ENCODE results near the gene ZC3H18.

The ZC3H18 gene

GRCh38 chr16:88585269-88585668, 15.1 kb downstream of the ZC3H18 start:
- no peak for DNase-seq

- no peak for DNase-seq
Measured at GRCh38 chr16:88585927-88586581, 15.9 kb downstream of the ZC3H18 start.

GRCh38 chr16:88588148-88588547, 17.9 kb downstream of the ZC3H18 start:
- DNase-seq, result no peak

- DNase-seq, result no peak
Measured at GRCh38 chr16:88588754-88589153, 18.6 kb downstream of the ZC3H18 start.

- DNase-seq, result no peak
Measured at GRCh38 chr16:88589441-88589840, 19.2 kb downstream of the ZC3H18 start.

GRCh38 chr16:88591577-88592021, 21.4 kb downstream of the ZC3H18 start:
- DNase-seq, result no peak

- DNase-seq, result no peak
Measured at GRCh38 chr16:88593061-88593460, 22.9 kb downstream of the ZC3H18 start.

GRCh38 chr16:88593489-88593888, 23.3 kb downstream of the ZC3H18 start:
- no peak for DNase-seq

- DNase-seq, result no peak
Measured at GRCh38 chr16:88593910-88594309, 23.7 kb downstream of the ZC3H18 start.

- DNase-seq, result no peak
Measured at GRCh38 chr16:88595101-88595500, 24.9 kb downstream of the ZC3H18 start.

GRCh38 chr16:88595921-88596320, 25.7 kb downstream of the ZC3H18 start:
- no peak for DNase-seq

- DNase-seq, result no peak
Measured at GRCh38 chr16:88596483-88596882, 26.3 kb downstream of the ZC3H18 start.

- no peak for DNase-seq
Measured at GRCh38 chr16:88597856-88598491, 27.8 kb downstream of the ZC3H18 start.

GRCh38 chr16:88599092-88599733, 29.0 kb downstream of the ZC3H18 start:
- no peak for DNase-seq

GRCh38 chr16:88599825-88600538, 29.8 kb downstream of the ZC3H18 start:
- DNase-seq, result no peak

GRCh38 chr16:88600539-88600896, 30.3 kb downstream of the ZC3H18 start:
- DNase-seq, result no peak

GRCh38 chr16:88601313-88602036, 31.3 kb downstream of the ZC3H18 start:
- DNase-seq, result no peak

GRCh38 chr16:88602091-88602490, 31.9 kb downstream of the ZC3H18 start:
- no peak for DNase-seq

GRCh38 chr16:88605186-88606147, 35.3 kb downstream of the ZC3H18 start:
- DNase-seq, result no peak

GRCh38 chr16:88606148-88606757, 36.0 kb downstream of the ZC3H18 start:
- DNase-seq, result no peak

- DNase-seq, result no peak
Measured at GRCh38 chr16:88608076-88608475, 37.9 kb downstream of the ZC3H18 start.
